K562 (cell line): Measurements from ENCODE around the gene G6PC2. TPM values are rescaled to one million over a fixed set of nuclear protein-coding genes. Genes with fewer than 3 reads are reported as not detected.

Experiments
- ATF7 ChIP-seq: fragments of 450-650 bp; IDR thresholded peaks from 2 replicates; pipeline ENCODE4 v1.7.1; 2014; ENCODE audit warnings: mild to moderate bottlenecking, moderate library complexity
- BHLHE40 ChIP-seq: IDR thresholded peaks from 2 replicates; pipeline ENCODE4 v1.6.1; 2011; ENCODE audit warnings: low read length, improper control_type of control experiment
- BRCA1 ChIP-seq, 2 experiments: fragments of 450-650 bp in 1 of 2; sonication (generic) in 1 of 2; formaldehyde crosslinking in 1 of 2; IDR thresholded peaks; 2 replicates each; pipeline versions ENCODE4 v1.5.0 to v1.6.1; 2017 to 2020; ENCODE audit warnings: mild to moderate bottlenecking in 1 of 2, missing genetic modification reagents in 1 of 2
- ETV5 ChIP-seq: sonication (generic); formaldehyde crosslinking; IDR thresholded peaks from 2 replicates; pipeline ENCODE4 v1.4.0; 2020; ENCODE audit warnings: low read depth, mild to moderate bottlenecking, missing genetic modification reagents
- LCOR ChIP-seq: sonication (generic); formaldehyde crosslinking; IDR thresholded peaks from 2 replicates; pipeline ENCODE4 v1.8.0; 2022; ENCODE audit warnings: mild to moderate bottlenecking, missing genetic modification reagents
- MAFK ChIP-seq: IDR thresholded peaks from 2 replicates; pipeline ENCODE4 v1.6.1; 2011; ENCODE audit warnings: low read length, improper control_type of control experiment
- MAZ ChIP-seq, 2 experiments: fragments of 450-650 bp in 1 of 2; sonication (generic) in 1 of 2; formaldehyde crosslinking; IDR thresholded peaks in 1 of 2; conservative IDR thresholded peaks in 1 of 2; 2 replicates each; pipeline versions ENCODE4 v1.4.0 to v1.5.0; 2020; ENCODE audit warnings: mild to moderate bottlenecking in 1 of 2, missing genetic modification reagents in 1 of 2
- MEF2D ChIP-seq: conservative IDR thresholded peaks from 2 replicates; pipeline ENCODE4 v1.6.1; 2016; ENCODE audit warnings: low read depth, missing genetic modification characterization, missing compliant biosample characterization
- PHF21A ChIP-seq: fragments of 450-650 bp; IDR thresholded peaks from 2 replicates; pipeline ENCODE4 v1.6.1; 2017; ENCODE audit warnings: low read depth, borderline replicate concordance
- SMARCC2 ChIP-seq: fragments of 450-650 bp; IDR thresholded peaks from 2 replicates; pipeline ENCODE4 v1.6.1; 2017; ENCODE audit warnings: antibody characterized with exemption, moderate library complexity, mild to moderate bottlenecking, low read depth
- SOX6 ChIP-seq: fragments of 450-650 bp; IDR thresholded peaks from 2 replicates; pipeline ENCODE4 v1.6.1; 2014; ENCODE audit warnings: mild to moderate bottlenecking
- THRAP3 ChIP-seq: fragments of 450-650 bp; IDR thresholded peaks from 2 replicates; pipeline ENCODE4 v1.6.1; 2016; ENCODE audit warnings: mild to moderate bottlenecking, inconsistent platforms, borderline replicate concordance
- TSC22D4 ChIP-seq: fragments of 450-650 bp; IDR thresholded peaks from 2 replicates; pipeline ENCODE4 v1.6.1; 2016; ENCODE audit warnings: missing genetic modification characterization, missing biosample characterization, control low read depth
- U2AF2 ChIP-seq: fragments of 200-400 bp; formaldehyde crosslinking; optimal IDR thresholded peaks from 2 replicates; pipeline ENCODE3; 2017; ENCODE audit warnings: low read depth, mild to moderate bottlenecking, low read length
- ZBTB17 ChIP-seq: fragments of 450-650 bp; formaldehyde crosslinking; IDR thresholded peaks from 2 replicates; pipeline ENCODE4 v1.4.0; 2020; ENCODE audit warnings: mild to moderate bottlenecking
- ZBTB7A ChIP-seq: IDR thresholded peaks from 2 replicates; pipeline ENCODE4 v1.6.1; 2011; ENCODE audit warnings: low read depth, mild to moderate bottlenecking, low read length, moderate library complexity, borderline replicate concordance; ENCODE audit not compliant: control insufficient read depth
- ZKSCAN1 ChIP-seq: fragments of 150-350 bp; IDR thresholded peaks from 2 replicates; pipeline ENCODE4 v1.6.1; 2016; ENCODE audit warnings: low read depth, low read length
- ZNF133 ChIP-seq: fragments of 250-450 bp; sonication (Bioruptor Pico); IDR thresholded peaks from 2 replicates; pipeline ENCODE4 v1.4.0; 2020; ENCODE audit warnings: mild to moderate bottlenecking
- ZNF253 ChIP-seq: fragments of 250-450 bp; sonication (Bioruptor Pico); conservative IDR thresholded peaks from 2 replicates; pipeline ENCODE4 v1.6.1; 2021; ENCODE audit warnings: mild to moderate bottlenecking
- ZNF3 ChIP-seq: fragments of 250-450 bp; sonication (Bioruptor Pico); IDR thresholded peaks from 2 replicates; pipeline ENCODE4 v1.5.0; 2021; ENCODE audit warnings: mild to moderate bottlenecking, moderate library complexity
- polyA plus RNA-seq, 8 experiments: library from polyadenylated mRNA; depleted of rRNA in 4 of 8; stranded (reverse) in 5 of 8; unstranded in 3 of 8; fragments of >200 nt; fragmentation: Nextera tagmentation in 2 of 8; fragmentation: Illumina TruSeq in 1 of 8; extraction: Ambion mirVana in 2 of 8; extraction: Trizol in 1 of 8; gene quantifications; 2 replicates each; pipeline versions ENCODE4 v1.2.1 to v1.2.3, GENCODE V29; 2011 to 2014; ENCODE audit warnings: inconsistent platforms in 1 of 8, missing spikeins in 1 of 8
- total RNA-seq, 7 experiments: library from RNA; depleted of rRNA in 6 of 7; stranded (reverse); fragments of >200 nt in 6 of 7; fragmentation: Illumina TruSeq in 2 of 7; extraction: Trizol in 2 of 7; gene quantifications; 2 replicates each; pipeline versions ENCODE4 v1.2.1 to v1.2.3, GENCODE V29; 2011 to 2021; ENCODE audit warnings: low replicate concordance in 1 of 7
- TF ChIP-seq, protein P1 (sequence below), 2 experiments: IDR thresholded peaks; 2 replicates each; pipeline ENCODE4 v1.6.1; 2011; ENCODE audit warnings: borderline replicate concordance in 1 of 2, control low read depth in 1 of 2, low read depth in 1 of 2, low read length in 1 of 2, mild to moderate bottlenecking in 1 of 2, mixed read lengths in 1 of 2, moderate library complexity in 1 of 2; ENCODE audit not compliant: insufficient read depth in 1 of 2, insufficient read length in 1 of 2, poor library complexity in 1 of 2, severe bottlenecking in 1 of 2; ENCODE audit errors: extremely low read depth in 1 of 2
- TF ChIP-seq, protein P2 (sequence below): fragments of 250-450 bp; sonication (Bioruptor Pico); IDR thresholded peaks from 2 replicates; pipeline ENCODE4 v1.8.0; 2021; ENCODE audit warnings: borderline replicate concordance, mild to moderate bottlenecking, moderate library complexity; ENCODE audit not compliant: poor library complexity, severe bottlenecking
- TF ChIP-seq, protein P3 (sequence below): fragments of 200-800 bp; sonication (Bioruptor generic); IDR thresholded peaks from 2 replicates; pipeline ENCODE4 v1.6.1; 2017; ENCODE audit warnings: missing genetic modification characterization, missing compliant biosample characterization
- TF ChIP-seq, protein P4 (sequence below): fragments of 450-650 bp; formaldehyde crosslinking; IDR thresholded peaks from 2 replicates; pipeline ENCODE4 v1.4.0; 2020; ENCODE audit warnings: mild to moderate bottlenecking, mixed read lengths

Gene G6PC2
- total and polyA plus RNA-seq, 9 of the 15 experiments (the other 6 are each of a cell fraction or from before 2014, with no cell fraction given) = 0.03 to 0.15 TPM; not detected in 7

DNA sequence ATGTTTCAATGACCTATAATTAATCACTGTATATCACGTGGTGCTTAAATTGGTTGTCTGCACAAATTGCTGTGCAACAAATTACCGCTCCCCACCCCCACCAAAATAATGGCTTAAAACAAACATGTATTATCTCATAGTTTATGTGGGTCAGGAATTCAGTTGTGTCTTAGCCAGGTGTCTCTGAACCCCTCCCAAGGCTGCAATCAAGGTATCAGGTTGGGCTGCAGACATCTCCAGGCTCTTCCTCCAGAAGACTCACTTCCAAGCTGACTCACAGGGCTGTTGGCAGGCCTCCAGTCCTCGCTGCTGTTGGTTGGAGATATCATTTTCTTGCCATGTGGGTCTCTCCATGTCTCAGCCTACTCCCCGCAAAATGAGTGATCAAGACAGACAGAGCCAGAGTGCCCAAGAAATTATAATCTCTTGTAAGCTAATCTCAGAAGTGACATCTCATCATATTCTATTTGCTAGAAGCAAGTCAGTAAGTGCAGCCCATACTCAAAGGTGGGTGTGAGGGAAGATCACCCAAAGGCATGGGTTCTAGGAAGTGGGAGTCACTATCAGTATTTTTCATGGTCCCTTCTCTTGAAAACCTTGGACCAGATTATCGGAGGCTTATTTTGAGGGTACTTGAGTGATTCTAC lies 49.3 kb upstream of the G6PC2 start (continued):
- TF ChIP-seq, protein P1, sequence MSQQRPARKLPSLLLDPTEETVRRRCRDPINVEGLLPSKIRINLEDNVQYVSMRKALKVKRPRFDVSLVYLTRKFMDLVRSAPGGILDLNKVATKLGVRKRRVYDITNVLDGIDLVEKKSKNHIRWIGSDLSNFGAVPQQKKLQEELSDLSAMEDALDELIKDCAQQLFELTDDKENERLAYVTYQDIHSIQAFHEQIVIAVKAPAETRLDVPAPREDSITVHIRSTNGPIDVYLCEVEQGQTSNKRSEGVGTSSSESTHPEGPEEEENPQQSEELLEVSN (IDR thresholded peaks at IDR 0.05; ENCODE audit: borderline replicate concordance in 1 of 2, extremely low read depth in 1 of 2, insufficient read depth in 1 of 2, insufficient read length in 1 of 2, low read depth in 1 of 2, low read length in 1 of 2, poor library complexity in 1 of 2, severe bottlenecking in 1 of 2) = no peak
- TF ChIP-seq THRAP3 = no peak
- TF ChIP-seq ZNF253 = no peak
- TF ChIP-seq TSC22D4 (tag) = no peak
- TF ChIP-seq MAZ (CRISPR knock-in tag; conservative IDR thresholded peaks at IDR 0.05 in 1 of 2, IDR thresholded peaks at IDR 0.05 in 1 of 2) = peak in 1 of 2 experiments; percentile 22; a peak in 2 of 4 replicates
- TF ChIP-seq ATF7 = peak; percentile 85
- peak; percentile 99 for TF ChIP-seq SMARCC2
- peak; percentile 64 for TF ChIP-seq MAFK
- no peak for TF ChIP-seq PHF21A
- no peak for TF ChIP-seq ZBTB17 (CRISPR knock-in tag)
- TF ChIP-seq, protein P2, sequence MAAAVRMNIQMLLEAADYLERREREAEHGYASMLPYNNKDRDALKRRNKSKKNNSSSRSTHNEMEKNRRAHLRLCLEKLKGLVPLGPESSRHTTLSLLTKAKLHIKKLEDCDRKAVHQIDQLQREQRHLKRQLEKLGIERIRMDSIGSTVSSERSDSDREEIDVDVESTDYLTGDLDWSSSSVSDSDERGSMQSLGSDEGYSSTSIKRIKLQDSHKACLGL (CRISPR knock-in tag) = no peak
- TF ChIP-seq BHLHE40 = peak; percentile 42; the same call in 1 of the 2 replicates
- TF ChIP-seq, protein P3, sequence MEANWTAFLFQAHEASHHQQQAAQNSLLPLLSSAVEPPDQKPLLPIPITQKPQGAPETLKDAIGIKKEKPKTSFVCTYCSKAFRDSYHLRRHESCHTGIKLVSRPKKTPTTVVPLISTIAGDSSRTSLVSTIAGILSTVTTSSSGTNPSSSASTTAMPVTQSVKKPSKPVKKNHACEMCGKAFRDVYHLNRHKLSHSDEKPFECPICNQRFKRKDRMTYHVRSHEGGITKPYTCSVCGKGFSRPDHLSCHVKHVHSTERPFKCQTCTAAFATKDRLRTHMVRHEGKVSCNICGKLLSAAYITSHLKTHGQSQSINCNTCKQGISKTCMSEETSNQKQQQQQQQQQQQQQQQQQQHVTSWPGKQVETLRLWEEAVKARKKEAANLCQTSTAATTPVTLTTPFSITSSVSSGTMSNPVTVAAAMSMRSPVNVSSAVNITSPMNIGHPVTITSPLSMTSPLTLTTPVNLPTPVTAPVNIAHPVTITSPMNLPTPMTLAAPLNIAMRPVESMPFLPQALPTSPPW = peak; percentile 64
- TF ChIP-seq, protein P4, sequence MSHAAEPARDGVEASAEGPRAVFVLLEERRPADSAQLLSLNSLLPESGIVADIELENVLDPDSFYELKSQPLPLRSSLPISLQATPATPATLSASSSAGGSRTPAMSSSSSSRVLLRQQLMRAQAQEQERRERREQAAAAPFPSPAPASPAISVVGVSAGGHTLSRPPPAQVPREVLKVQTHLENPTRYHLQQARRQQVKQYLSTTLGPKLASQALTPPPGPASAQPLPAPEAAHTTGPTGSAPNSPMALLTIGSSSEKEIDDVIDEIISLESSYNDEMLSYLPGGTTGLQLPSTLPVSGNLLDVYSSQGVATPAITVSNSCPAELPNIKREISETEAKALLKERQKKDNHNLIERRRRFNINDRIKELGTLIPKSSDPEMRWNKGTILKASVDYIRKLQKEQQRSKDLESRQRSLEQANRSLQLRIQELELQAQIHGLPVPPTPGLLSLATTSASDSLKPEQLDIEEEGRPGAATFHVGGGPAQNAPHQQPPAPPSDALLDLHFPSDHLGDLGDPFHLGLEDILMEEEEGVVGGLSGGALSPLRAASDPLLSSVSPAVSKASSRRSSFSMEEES (CRISPR knock-in tag) = peak; percentile 80
- TF ChIP-seq ZNF133 (CRISPR knock-in tag) = no peak
- no peak for TF ChIP-seq BRCA1 (IDR thresholded peaks at IDR 0.05)
- TF ChIP-seq BRCA1 (CRISPR knock-in tag; IDR thresholded peaks at IDR 0.05) = no peak
- peak; percentile 94 for TF ChIP-seq SOX6
- TF ChIP-seq ETV5 = peak; percentile 64
- no peak for TF ChIP-seq U2AF2
- no peak for TF ChIP-seq ZNF3 (CRISPR knock-in tag)
- peak; percentile 64; the same call in 1 of the 2 replicates for TF ChIP-seq ZKSCAN1
- no peak for TF ChIP-seq ZBTB7A
- peak; percentile 72; the same call in 1 of the 2 replicates for TF ChIP-seq LCOR (CRISPR knock-in tag)
- TF ChIP-seq MEF2D (tag) = 0 out of 2 replicates have a peak, but pooled peaks have one; percentile 26
